IPS-11a (cell line): ENCODE results near the gene TSKU.

ENCODE experiments used
- H3K4me3 ChIP-seq: one replicate; pipeline ENCODE4 v1.5.1; 2013; ENCODE audit warnings: low read depth, low read length, control low read depth

The TSKU gene

DNA sequence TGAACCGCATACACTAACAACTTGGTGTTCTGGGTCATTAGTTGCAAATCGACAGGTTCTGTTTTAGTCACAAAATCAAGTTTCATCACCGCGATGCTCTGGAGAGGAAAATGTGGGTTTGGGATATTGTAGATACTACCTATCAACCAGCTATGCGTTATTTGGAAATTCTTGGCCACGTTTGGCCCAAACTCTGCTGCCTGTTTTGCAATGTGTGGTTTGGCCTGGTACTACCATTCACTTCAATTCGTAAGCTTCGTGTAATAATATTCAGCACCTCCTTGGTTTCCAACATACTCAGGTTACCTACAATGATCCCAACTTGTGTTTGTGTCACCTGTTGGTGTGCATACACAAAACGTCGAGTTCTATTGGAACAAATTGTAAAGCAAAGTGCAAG lies 61.4 kb downstream of the TSKU start:
- H3K4me3 ChIP-seq = no peak overlapping the region

- no peak overlapping the region for H3K4me3 ChIP-seq
These were observed 61.9 kb downstream of the TSKU start for GRCh38 chr11:76845069-76845468.

DNA sequence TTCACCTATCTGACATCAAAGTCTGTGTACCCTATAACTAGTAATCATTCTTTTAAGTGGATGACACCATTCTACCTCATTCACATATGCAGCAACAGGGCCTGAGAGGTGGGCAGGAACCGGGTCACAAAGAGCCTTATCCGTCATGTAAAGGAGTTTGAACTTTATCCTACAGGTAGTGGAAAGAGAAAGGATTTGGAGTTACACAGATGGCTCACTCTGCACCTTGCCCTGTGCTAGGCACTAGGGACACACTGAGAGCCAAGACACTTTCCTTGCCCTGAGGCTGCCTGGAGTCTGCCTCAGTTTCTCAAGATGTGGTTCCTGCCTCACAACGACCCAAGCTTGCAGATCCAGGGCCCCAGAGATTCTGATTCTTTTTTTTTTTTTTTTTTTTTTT lies 63.3 kb downstream of the TSKU start:
- no peak overlapping the region for H3K4me3 ChIP-seq
